Brain microvascular endothelial cell (primary cell): ENCODE data around the gene NCBP3.

Experiments
- DNase-seq: peaks from one replicate; pipeline ENCODE4 v3.0.0-alpha.2; 2020
- H3K27ac ChIP-seq: fragments of 250-450 bp; sonication (Bioruptor Pico); 2 replicates; pipeline ENCODE4 v1.5.1; 2020; ENCODE audit warnings: mild to moderate bottlenecking, moderate library complexity
- H3K27me3 ChIP-seq: fragments of 250-450 bp; sonication (Bioruptor Pico); replicated peaks from 2 replicates; pipeline ENCODE4 v1.5.1; 2020; ENCODE audit warnings: mild to moderate bottlenecking
- H3K36me3 ChIP-seq: fragments of 250-450 bp; sonication (Bioruptor Pico); replicated peaks from 2 replicates; pipeline ENCODE4 v1.5.1; 2020; ENCODE audit warnings: mild to moderate bottlenecking
- H3K4me3 ChIP-seq: 2 replicates; pipeline ENCODE4 v1.5.1; 2011; ENCODE audit warnings: low read depth, mild to moderate bottlenecking, control low read depth, low read length, moderate library complexity
- CTCF ChIP-seq: IDR thresholded peaks from 2 replicates; pipeline ENCODE4 v1.5.1; 2011; ENCODE audit warnings: low read depth, mild to moderate bottlenecking, moderate library complexity, low read length, control low read depth, inconsistent platforms; ENCODE audit errors: missing control alignments
- in situ Hi-C: cut with HindIII; loops from 2 replicates; pipeline ENCODE4 v1.10.0; 2017; ENCODE audit warnings: low sequenced_read_pairs, low pct_ligation_motif_present

NCBP3 gene

GRCh38 chr17:3845621-3846436 lies at the start of gene NCBP3:
NCBP3 (minus strand) TSS chr17:3846246; CDS start chr17:3846223, 23 bp downstream.
- TF ChIP-seq CTCF: peak; percentile 75
- in situ Hi-C loops: no loop called here
- Histone ChIP-seq H3K27ac (peak within 1 kb of the TSS; percentile 77), H3K4me3 (peak within 1 kb of the TSS; percentile 92), H3K36me3 (peaks cover 19% of the 10 kb centered on the region), H3K27me3 (no peaks in the 10 kb centered on the region)
- DNase-seq: peak; percentile 59

GRCh38 chr17:3895354-3895753 lies 49.3 kb upstream of the NCBP3 start:
- TF ChIP-seq CTCF: no peak
- in situ Hi-C loops: no loop called here

GRCh38 chr17:3894911-3895343 lies 48.9 kb upstream of the NCBP3 start:
- no peak for TF ChIP-seq CTCF
- H3K27me3 ChIP-seq: no peaks in the 10 kb centered on the region
- no peak overlapping the region for H3K4me3 ChIP-seq
- no peak overlapping the region for H3K27ac ChIP-seq
- no peak for DNase-seq
- H3K36me3 ChIP-seq: no peaks in the 10 kb centered on the region
- in situ Hi-C loops: no loop called here

More at GRCh38 chr17:3895354-3895753, 49.3 kb upstream of the NCBP3 start:
- H3K4me3 ChIP-seq: no peak overlapping the region
- H3K27ac ChIP-seq: no peak overlapping the region
- H3K36me3 ChIP-seq: no peaks in the 10 kb centered on the region
- H3K27me3 ChIP-seq: no peaks in the 10 kb centered on the region
- no peak for DNase-seq

GRCh38 chr17:3894188-3894587 lies 48.1 kb upstream of the NCBP3 start:
- no peak for DNase-seq
- Histone ChIP-seq H3K27ac (no peak overlapping the region), H3K36me3 (no peaks in the 10 kb centered on the region), H3K27me3 (no peaks in the 10 kb centered on the region), H3K4me3 (no peak overlapping the region)
- no peak for TF ChIP-seq CTCF
- in situ Hi-C loops: no loop called here

GRCh38 chr17:3893720-3894116 lies 47.7 kb upstream of the NCBP3 start:
- Histone ChIP-seq H3K36me3 (no peaks in the 10 kb centered on the region), H3K27ac (no peak overlapping the region), H3K4me3 (no peak overlapping the region), H3K27me3 (no peaks in the 10 kb centered on the region)
- in situ Hi-C loops: no loop called here
- DNase-seq: no peak
- no peak for TF ChIP-seq CTCF
